ENCODE results near the gene KCNN3. TPM values are rescaled to one million over a fixed set of nuclear protein-coding genes. Genes with fewer than 3 reads are reported as not detected.

Gene KCNN3
- total RNA-seq, 1 experiment from 2014 or later = not detected

GRCh38 chr1:154764773-154765172, 105.3 kb downstream of the KCNN3 start:
- Mint-ChIP-seq H3K9me3 (ENCODE audit: low read depth, unreplicated experiment) (no peaks in the 10 kb centered on the region), H3K4me1 (ENCODE audit: low read depth, unreplicated experiment) (no peaks in the 10 kb centered on the region), H3K36me3 (ENCODE audit: insufficient read depth, unreplicated experiment) (no peaks in the 10 kb centered on the region), H3K27me3 (ENCODE audit: unreplicated experiment) (peaks cover 74% of the 10 kb centered on the region), H3K27ac (ENCODE audit: unreplicated experiment) (no peak overlapping the region), H3K4me3 (ENCODE audit: low read depth, unreplicated experiment) (no peak overlapping the region)
- CTCF ChIA-PET = interaction anchor here (0.8 kb wide), 1 partner anchor 157 kb away, joined by 4 read pairs; no protein-coding TSS in a partner anchor
- intact Hi-C loops (cut with micrococcal nuclease; ENCODE audit: unreplicated experiment) = loop anchor here (5.0 to 10.0 kb wide), 3 partner anchors 170 to 300 kb away; partner anchors contain the start of genes EFNA4 and PMVK
- no peak for DNase-seq
- no TSS peak for BruUV-seq (replicated peaks)
- no peak for TF ChIP-seq CTCF (IDR thresholded peaks at IDR 0.05; ENCODE audit: unreplicated experiment)

- Mint-ChIP-seq H3K9me3 (ENCODE audit: low read depth, unreplicated experiment) (no peaks in the 10 kb centered on the region), H3K27me3 (ENCODE audit: unreplicated experiment) (peaks cover 74% of the 10 kb centered on the region), H3K27ac (ENCODE audit: unreplicated experiment) (no peak overlapping the region), H3K36me3 (ENCODE audit: insufficient read depth, unreplicated experiment) (no peaks in the 10 kb centered on the region), H3K4me1 (ENCODE audit: low read depth, unreplicated experiment) (no peaks in the 10 kb centered on the region), H3K4me3 (ENCODE audit: low read depth, unreplicated experiment) (no peak overlapping the region)
- CTCF ChIA-PET = no interaction called here
- no TSS peak for BruUV-seq (replicated peaks)
- intact Hi-C loops (cut with micrococcal nuclease; ENCODE audit: unreplicated experiment) = loop anchor here (5.0 to 10.0 kb wide), 3 partner anchors 171 to 301 kb away; partner anchors contain the start of genes EFNA4 and PMVK
- no peak for TF ChIP-seq CTCF (IDR thresholded peaks at IDR 0.05; ENCODE audit: unreplicated experiment)
- no peak for DNase-seq
Observed at GRCh38 chr1:154764181-154764580, 105.9 kb downstream of the KCNN3 start.

GRCh38 chr1:154760469-154760933, 109.6 kb downstream of the KCNN3 start:
- H3K36me3 Mint-ChIP-seq (ENCODE audit: insufficient read depth, unreplicated experiment) = no peaks in the 10 kb centered on the region
- no peak overlapping the region for H3K27ac Mint-ChIP-seq (ENCODE audit: unreplicated experiment)
- TF ChIP-seq CTCF (IDR thresholded peaks at IDR 0.05; ENCODE audit: unreplicated experiment) = peak; percentile 97
- BruUV-seq (replicated peaks) = no TSS peak
- CTCF ChIA-PET = interaction anchor here (0.7 to 0.9 kb wide), 3 partner anchors 91 to 280 kb away, joined by 3 to 4 read pairs (median 3); partner anchors contain the start of gene KCNN3
- H3K9me3 Mint-ChIP-seq (ENCODE audit: low read depth, unreplicated experiment) = no peaks in the 10 kb centered on the region
- intact Hi-C loops (cut with micrococcal nuclease; ENCODE audit: unreplicated experiment) = loop anchor here (1.0 to 10.0 kb wide), 6 partner anchors 46 to 304 kb away; partner anchors contain the start of genes EFNA4 and PMVK
- peaks cover 88% of the 10 kb centered on the region for H3K27me3 Mint-ChIP-seq (ENCODE audit: unreplicated experiment)
- no peaks in the 10 kb centered on the region for H3K4me1 Mint-ChIP-seq (ENCODE audit: low read depth, unreplicated experiment)
- H3K4me3 Mint-ChIP-seq (ENCODE audit: low read depth, unreplicated experiment) = peak overlapping the region; percentile 39
- peak; percentile 95 for DNase-seq

- BruUV-seq (replicated peaks) = no TSS peak
- H3K4me1 Mint-ChIP-seq (ENCODE audit: low read depth, unreplicated experiment) = no peaks in the 10 kb centered on the region
- no peak overlapping the region for H3K27ac Mint-ChIP-seq (ENCODE audit: unreplicated experiment)
- H3K27me3 Mint-ChIP-seq (ENCODE audit: unreplicated experiment) = peaks cover 88% of the 10 kb centered on the region
- TF ChIP-seq CTCF (IDR thresholded peaks at IDR 0.05; ENCODE audit: unreplicated experiment) = no peak
- no peaks in the 10 kb centered on the region for H3K36me3 Mint-ChIP-seq (ENCODE audit: insufficient read depth, unreplicated experiment)
- intact Hi-C loops (cut with micrococcal nuclease; ENCODE audit: unreplicated experiment) = loop anchor here (1.0 to 10.0 kb wide), 6 partner anchors 45 to 305 kb away; partner anchors contain the start of genes EFNA4 and PMVK
- H3K4me3 Mint-ChIP-seq (ENCODE audit: low read depth, unreplicated experiment) = peak overlapping the region; percentile 39
- no peaks in the 10 kb centered on the region for H3K9me3 Mint-ChIP-seq (ENCODE audit: low read depth, unreplicated experiment)
- DNase-seq = no peak
- CTCF ChIA-PET = interaction anchor here (0.8 kb wide), 1 partner anchor 280 kb away, joined by 3 read pairs; no protein-coding TSS in a partner anchor
Observed at GRCh38 chr1:154759793-154760192, 110.3 kb downstream of the KCNN3 start.
